NCI-H1105 (cell line): ENCODE measurements around the gene SNTG2.

Source experiments
- DNase-seq: peaks from one replicate; lab custom pipeline; 2025; lab: John Stamatoyannopoulos, UW

The SNTG2 gene

GRCh38 chr2:953975-954686 lies 3.5 kb downstream of the SNTG2 start:
- no peak for DNase-seq

- no peak for DNase-seq
Measured at GRCh38 chr2:954687-955000, 4.0 kb downstream of the SNTG2 start.

- no peak for DNase-seq
Measured at GRCh38 chr2:955829-956731, 5.4 kb downstream of the SNTG2 start.

DNA sequence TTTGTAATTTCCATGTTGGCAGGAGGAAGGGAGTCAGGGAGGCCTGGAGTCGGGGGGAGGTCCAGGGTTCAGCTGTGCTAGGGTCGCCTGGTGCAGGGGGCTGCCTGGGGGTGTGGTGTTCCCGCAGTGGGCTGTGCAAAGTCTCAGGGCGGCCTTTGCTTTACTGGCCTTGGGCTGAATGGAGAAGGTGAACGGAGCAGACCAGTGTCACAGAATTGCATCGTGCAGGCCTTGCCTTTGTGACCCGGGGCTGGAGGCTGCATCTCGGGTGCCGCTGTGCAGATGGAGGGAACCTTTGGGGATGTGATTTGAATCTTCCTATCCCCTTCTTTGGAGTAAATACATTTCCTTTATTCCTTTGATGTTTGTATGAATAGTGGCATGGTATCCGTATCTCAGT lies 8.8 kb downstream of the SNTG2 start:
- DNase-seq = no peak

GRCh38 chr2:960061-960736 lies 9.6 kb downstream of the SNTG2 start:
- DNase-seq = peak; percentile 60

DNA sequence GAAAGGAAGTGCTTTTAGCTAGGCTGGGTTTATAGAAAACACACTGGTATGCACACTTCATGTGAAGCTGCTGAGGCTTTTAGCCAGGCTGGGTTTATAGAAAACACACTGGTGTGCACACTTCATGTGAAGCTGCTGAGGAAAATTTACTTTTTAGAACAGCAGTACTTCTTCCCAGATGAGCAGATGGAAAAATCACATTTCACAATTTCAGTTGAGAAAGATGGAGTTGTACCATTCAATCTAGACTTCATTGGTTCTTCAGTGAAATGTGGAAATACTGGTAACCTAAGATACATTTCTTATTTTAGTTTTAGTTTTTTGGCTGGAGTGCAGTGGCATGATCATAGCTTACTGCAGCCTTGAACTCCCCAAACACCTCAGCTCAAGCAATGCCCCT lies 11.1 kb downstream of the SNTG2 start:
- DNase-seq = no peak

GRCh38 chr2:963876-964275 lies 13.2 kb downstream of the SNTG2 start:
- no peak for DNase-seq

GRCh38 chr2:964562-964961 lies 13.9 kb downstream of the SNTG2 start:
- no peak for DNase-seq

DNA sequence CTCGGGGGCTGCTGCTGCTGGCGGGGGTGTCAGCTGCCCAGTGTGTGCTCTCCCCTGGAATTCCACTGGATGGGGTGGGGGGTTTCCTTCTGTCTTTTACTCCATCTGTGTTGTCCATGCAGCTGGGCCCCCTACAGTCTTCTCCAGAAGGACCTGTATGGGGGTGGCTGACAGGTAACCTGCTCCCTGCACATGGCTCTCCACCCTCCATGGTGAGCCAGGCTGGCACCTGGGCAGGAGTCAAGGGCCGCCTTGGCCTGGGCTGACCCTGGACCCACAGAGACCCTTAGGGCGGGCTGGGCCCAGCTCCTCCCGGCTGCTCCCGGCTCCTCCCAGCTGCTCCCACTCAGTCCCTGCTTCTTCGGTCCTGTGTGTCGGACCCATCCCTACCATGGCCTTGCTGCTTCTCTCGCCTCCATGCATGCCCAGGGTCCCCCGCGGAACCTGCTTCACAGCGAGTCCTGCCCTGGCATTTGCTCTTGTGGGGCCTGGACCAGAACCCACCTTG lies 15.0 kb downstream of the SNTG2 start:
- no peak for DNase-seq

DNA sequence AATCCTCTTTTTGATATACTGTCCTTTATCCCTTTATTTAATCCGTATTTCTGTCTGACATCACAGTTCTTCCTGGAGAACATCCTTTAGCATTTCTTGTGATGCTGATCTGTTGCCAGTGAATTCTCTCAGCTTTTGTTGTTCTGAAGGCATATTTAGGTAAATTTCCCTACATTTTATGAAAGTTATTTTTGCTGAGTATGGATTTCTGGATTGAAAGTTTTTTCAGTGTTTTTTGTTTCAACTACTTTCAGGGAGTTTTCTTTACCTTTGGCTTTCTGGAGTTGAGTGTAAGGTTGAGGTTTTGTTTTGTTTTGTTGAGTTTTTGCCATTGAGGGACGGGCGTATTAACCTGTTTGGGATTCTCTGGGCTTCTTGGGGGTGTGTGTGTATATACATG lies 22.5 kb downstream of the SNTG2 start:
- no peak for DNase-seq

GRCh38 chr2:974054-974453 lies 23.4 kb downstream of the SNTG2 start:
- no peak for DNase-seq

DNA sequence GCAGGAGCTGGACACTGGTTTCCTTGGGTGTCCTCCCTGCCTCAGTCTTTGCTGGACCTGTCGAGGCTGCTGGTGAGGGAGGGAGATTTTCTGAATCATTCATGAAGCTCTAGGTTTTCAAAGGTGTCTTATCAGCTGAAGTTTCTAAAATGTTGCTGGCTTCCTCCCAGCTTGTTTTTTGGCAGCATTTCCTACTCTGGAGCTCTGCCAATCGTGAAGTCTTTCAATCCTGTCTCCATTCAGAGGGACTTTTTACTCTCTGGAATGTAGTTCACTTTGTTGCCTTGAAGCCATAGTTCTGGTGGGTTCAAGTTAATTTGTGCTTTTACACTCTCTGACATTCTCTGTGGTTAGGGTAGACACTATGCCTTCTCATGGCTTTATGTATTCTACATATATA lies 23.9 kb downstream of the SNTG2 start:
- DNase-seq = peak; percentile 64

DNA sequence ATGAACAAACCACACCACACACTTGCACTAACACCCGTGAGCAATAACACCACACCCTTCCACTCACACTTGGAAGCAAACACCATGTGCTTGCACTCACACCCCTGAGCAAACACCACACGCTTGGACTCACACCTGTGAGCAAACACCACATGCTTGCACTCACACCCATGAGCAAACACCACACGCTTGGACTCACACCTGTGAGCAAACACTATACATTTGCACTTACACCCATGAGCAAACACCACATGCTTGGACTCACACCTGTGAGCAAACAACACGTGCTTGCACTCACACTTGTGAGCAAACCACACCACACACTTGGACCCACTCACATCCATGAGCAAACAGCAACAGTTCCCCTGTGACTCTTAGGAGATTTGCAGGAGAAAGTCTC lies 24.4 kb downstream of the SNTG2 start:
- DNase-seq = no peak

DNA sequence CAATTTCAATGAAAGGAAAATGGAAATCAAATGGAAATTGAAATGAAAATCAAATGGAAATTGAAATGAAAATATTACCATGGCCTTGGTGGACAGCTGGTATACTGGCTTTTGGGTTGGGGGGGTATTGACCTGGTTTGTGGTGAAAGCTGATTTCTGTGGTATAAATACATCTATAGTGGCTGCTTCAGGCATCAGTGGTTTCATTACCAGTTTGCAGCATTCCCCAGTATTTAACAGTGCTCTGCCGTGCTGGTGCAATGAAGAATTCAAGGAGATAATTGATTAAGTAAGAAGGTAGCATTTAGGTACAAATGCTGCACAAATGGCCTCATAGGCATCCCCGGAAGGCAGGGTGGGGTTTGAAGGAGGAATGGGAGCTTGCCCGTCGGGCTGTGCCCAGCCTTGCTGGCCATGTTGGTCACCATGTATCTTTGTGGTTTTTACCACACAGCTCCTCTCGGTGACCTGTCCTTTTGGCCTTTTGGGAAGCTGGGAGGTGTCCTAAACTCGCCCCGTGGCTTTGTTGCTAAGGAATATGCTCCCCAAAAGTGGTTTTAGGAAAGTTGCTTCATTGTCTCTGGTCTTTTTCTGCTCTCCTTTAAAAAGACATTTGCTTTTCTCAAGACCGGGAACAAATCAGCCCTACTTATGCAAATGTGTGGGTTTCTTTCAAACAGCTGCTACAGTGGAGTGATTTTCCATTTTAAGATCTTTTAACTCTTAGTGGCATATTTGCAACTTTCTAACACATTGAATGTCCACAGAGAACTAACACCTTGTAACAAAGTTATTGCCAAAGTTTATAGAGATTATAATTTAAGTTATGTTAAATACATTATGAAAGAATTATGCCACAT lies 28.6 kb downstream of the SNTG2 start:
- no peak for DNase-seq

- no peak for DNase-seq
Measured at GRCh38 chr2:980176-980575, 29.5 kb downstream of the SNTG2 start.

DNA sequence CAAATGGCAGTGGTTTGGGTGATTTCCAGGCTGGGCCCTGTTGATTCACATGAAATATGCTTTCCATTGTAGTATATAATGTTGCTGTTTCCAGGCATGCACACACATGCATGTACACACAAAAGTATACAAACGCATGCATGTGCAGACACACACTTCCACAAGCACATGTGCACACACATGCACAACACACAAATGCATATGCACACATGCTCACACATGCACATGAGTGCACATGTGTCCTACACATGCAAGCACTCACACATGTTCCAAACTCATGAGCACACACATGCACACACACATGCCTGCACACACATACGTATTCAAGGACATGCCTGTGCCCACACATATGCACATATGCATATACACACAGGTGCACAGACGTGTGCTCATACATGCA lies 30.6 kb downstream of the SNTG2 start:
- no peak for DNase-seq

GRCh38 chr2:981759-982158 lies 31.1 kb downstream of the SNTG2 start:
- DNase-seq = no peak

GRCh38 chr2:985317-985898 lies 34.8 kb downstream of the SNTG2 start:
- no peak for DNase-seq

DNA sequence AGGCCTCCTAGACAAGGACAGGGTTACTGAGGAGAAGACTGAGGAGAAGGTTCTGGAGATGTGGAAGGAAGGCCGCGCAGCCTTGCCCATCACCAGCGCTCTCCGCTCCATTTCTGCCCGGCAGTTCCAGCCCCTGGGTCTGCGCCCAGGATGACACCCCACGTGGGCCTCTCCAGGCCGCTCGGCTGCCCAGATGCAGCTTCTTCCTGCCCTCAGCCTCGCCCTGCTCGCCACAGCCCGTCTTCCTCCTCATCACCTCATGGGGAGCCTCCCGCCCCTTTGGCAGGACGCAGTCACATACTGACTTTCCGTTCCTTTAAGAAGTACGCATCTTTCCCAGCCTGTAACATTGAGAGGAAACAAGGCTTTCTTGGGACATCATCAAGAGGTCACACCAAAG lies 37.1 kb downstream of the SNTG2 start:
- no peak for DNase-seq

DNA sequence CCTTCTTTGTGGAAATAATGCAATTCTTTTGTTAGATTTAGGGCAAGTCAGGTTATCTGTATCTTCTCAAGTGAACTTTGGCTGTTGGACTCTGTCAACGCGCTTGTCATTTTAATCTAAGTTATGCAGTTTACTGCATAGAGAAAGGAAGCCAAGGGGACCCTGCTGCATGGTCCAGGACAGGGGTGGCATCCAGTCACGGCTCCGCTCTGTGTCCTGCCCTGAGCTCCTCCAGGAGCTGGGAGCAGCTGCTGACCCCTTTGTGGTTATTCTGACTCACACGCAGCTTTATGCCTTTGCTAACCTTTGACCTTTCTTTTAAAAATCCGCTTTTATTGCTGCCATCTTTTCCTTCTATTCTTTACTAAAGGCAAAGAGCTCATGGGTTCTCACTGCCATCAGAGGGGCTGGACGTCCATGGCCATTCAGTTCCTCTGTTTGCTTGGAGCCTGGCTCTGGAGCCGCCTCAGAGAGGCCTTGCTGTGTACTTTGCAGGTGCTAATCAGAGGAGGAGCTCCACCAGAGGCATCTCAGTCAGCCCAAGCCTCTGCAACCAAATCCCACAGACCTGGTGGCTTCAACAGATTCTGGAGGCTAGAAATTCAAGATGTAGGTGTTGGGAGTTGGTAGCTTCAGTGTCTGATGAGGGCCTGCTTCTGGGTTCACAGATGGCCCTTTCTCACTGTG lies 39.3 kb downstream of the SNTG2 start:
- DNase-seq = no peak

DNA sequence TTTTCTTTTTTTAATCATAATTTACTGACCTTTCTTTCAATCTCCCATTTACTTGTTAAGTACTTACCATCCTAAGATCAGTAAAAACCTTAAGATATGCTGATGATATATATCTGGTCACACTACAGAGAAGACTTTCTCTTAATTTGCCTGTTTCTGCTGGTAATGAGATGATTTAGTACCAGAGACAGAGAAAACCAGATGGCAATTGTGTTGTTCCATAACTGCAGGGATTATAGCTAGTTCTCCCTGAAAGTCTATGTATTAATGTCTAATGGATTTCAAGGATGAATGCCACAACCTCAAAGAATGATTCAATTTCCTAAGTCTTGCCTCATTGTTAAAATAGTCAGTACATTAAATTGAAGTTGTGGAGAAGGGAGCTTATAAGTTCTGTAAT lies 40.3 kb downstream of the SNTG2 start:
- no peak for DNase-seq
